Retinal pigment epithelial cell (primary cell): ENCODE results near the gene PGK2.

Source experiments
- DNase-seq: peaks from one replicate; pipeline ENCODE4 v3.0.0-alpha.2; 2010; ENCODE audit warnings: low read depth
- H3K4me3 ChIP-seq: 2 replicates; pipeline ENCODE4 v1.5.1; 2011; ENCODE audit warnings: mild to moderate bottlenecking, low read length, control low read depth, moderate library complexity
- CTCF ChIP-seq: conservative IDR thresholded peaks from 2 replicates; pipeline ENCODE4 v1.5.1; 2011; ENCODE audit warnings: low read depth, low read length, control low read depth, inconsistent platforms

Gene PGK2

GRCh38 chr6:49787176-49787575 lies at the start of gene PGK2:
Gene PGK2 (minus strand): TSS chr6:49787285. CDS start chr6:49787187, 98 bp downstream.
- TF ChIP-seq CTCF: no peak
- DNase-seq: no peak
- no peak within 1 kb of the TSS for H3K4me3 ChIP-seq

- no peak for DNase-seq
- no peak overlapping the region for H3K4me3 ChIP-seq
- no peak for TF ChIP-seq CTCF
These were observed 48.1 kb upstream of the PGK2 start for GRCh38 chr6:49835140-49835539.

- no peak for TF ChIP-seq CTCF
- H3K4me3 ChIP-seq: no peak overlapping the region
- no peak for DNase-seq
These were observed 46.3 kb upstream of the PGK2 start for GRCh38 chr6:49833386-49833785.

GRCh38 chr6:49826743-49827406 lies 39.8 kb upstream of the PGK2 start:
- DNase-seq: no peak
- no peak for TF ChIP-seq CTCF
- no peak overlapping the region for H3K4me3 ChIP-seq

- no peak for DNase-seq
- no peak overlapping the region for H3K4me3 ChIP-seq
- TF ChIP-seq CTCF: no peak
These were observed 28.1 kb upstream of the PGK2 start for GRCh38 chr6:49815166-49815565.

- DNase-seq: no peak
- TF ChIP-seq CTCF: no peak
- no peak overlapping the region for H3K4me3 ChIP-seq
These were observed 26.2 kb upstream of the PGK2 start for GRCh38 chr6:49813248-49813647.

- DNase-seq: no peak
- H3K4me3 ChIP-seq: no peak overlapping the region
- TF ChIP-seq CTCF: no peak
These were observed 19.1 kb upstream of the PGK2 start for GRCh38 chr6:49806145-49806544.
